K562 (cell line): Measurements from ENCODE around the gene C5orf52. TPM values are rescaled to one million over a fixed set of nuclear protein-coding genes. Genes with fewer than 3 reads are reported as not detected.
"Not testable (repeated sequence)": the region's sequence is repeated elsewhere in the genome, so short reads cannot be mapped to it uniquely, and the experiment has no call there.

ENCODE experiments used
- ATAC-seq: fragments of 200-7000 bp; cut with Tn5 transposase; 3 replicates; pipeline ENCODE4 v1.9.1; 2020; ENCODE audit warnings: moderate library complexity
- BruUV-seq: library from RNA; stranded (reverse); fragments of 400-500 nt; replicated peaks from 2 replicates; lab custom pipeline; 2021; lab: Mats Ljungman, UMichigan
- CTCF ChIA-PET: fragments of 300-600 bp; formaldehyde crosslinking; extraction: SDS; loops from one replicate; lab custom pipeline; 2021; ENCODE audit warnings: low intra/inter-chr PET ratio; lab: Yijun Ruan, JAX
- POLR2A ChIA-PET: fragments of 300-600, 350-650 bp; sonication (Branson Sonifier 250); formaldehyde crosslinking; extraction: SDS; loops from one replicate; lab custom pipeline; 2021; ENCODE audit warnings: antibody characterized with exemption, inconsistent platforms; lab: Yijun Ruan, JAX
- DNase-seq, 4 experiments: peaks; one replicate each; pipeline versions ENCODE4 v3.0.0 to v3.0.0-alpha.2; 2011 to 2018; ENCODE audit warnings: low spot score in 3 of 4, mixed read lengths in 3 of 4; ENCODE audit errors: extremely low read depth in 1 of 4
- FAIRE-seq: peaks from 2 replicates; lab custom pipeline; 2011; peaks lifted over from hg19 to GRCh38; lab: Jason Lieb, UNC
- H2AFZ ChIP-seq: 2 replicates; pipeline ENCODE4 v1.6.0; 2011; ENCODE audit warnings: low read depth, low read length, control low read depth, inconsistent platforms
- H3K27ac ChIP-seq: fragments of 200-600 bp; 3 replicates; pipeline ENCODE4 v1.8.0; 2011; ENCODE audit warnings: low read depth, mild to moderate bottlenecking, control low read depth, inconsistent platforms, low read length, moderate library complexity, mixed read lengths; ENCODE audit errors: extremely low read depth
- H3K27me3 ChIP-seq, 2 experiments: fragments of 300-600 bp in 1 of 2; 2 replicates in 1 of 2; 3 replicates in 1 of 2; pipeline versions ENCODE4 v1.6.0 to v1.8.0; 2011; ENCODE audit warnings: inconsistent platforms in 2 of 2, low read length in 2 of 2, mild to moderate bottlenecking in 1 of 2, mixed read lengths in 1 of 2, moderate library complexity in 1 of 2; ENCODE audit not compliant: control insufficient read depth in 2 of 2, insufficient read depth in 2 of 2
- H3K36me3 ChIP-seq: fragments of 300-600 bp; 3 replicates; pipeline ENCODE4 v1.8.0; 2011; ENCODE audit warnings: mild to moderate bottlenecking, low read length, inconsistent platforms; ENCODE audit not compliant: control insufficient read depth, insufficient read depth
- H3K4me1 ChIP-seq, 2 experiments: fragments of 200-600 bp in 1 of 2; replicated peaks in 1 of 2; 2 replicates in 1 of 2; 3 replicates in 1 of 2; pipeline versions ENCODE4 v1.5.1 to v1.8.0; 2011; ENCODE audit warnings: inconsistent platforms in 2 of 2, low read length in 2 of 2, mild to moderate bottlenecking in 1 of 2, mixed read lengths in 1 of 2, moderate library complexity in 1 of 2; ENCODE audit not compliant: control insufficient read depth in 2 of 2, insufficient read depth in 2 of 2
- H3K4me2 ChIP-seq: 2 replicates; pipeline ENCODE4 v1.6.1; 2011; ENCODE audit warnings: low read length, control low read depth, inconsistent platforms, mixed read lengths; ENCODE audit not compliant: insufficient read depth
- H3K4me3 ChIP-seq: fragments of 200-600 bp; sonication (generic), shearing (Covaris generic); 2 replicates; pipeline ENCODE4 v1.5.1; 2016; ENCODE audit warnings: control low read depth, inconsistent platforms
- H3K79me2 ChIP-seq: fragments of 200-600 bp; 3 replicates; pipeline ENCODE4 v1.8.0; 2011; ENCODE audit warnings: low read length, inconsistent platforms; ENCODE audit not compliant: control insufficient read depth, insufficient read depth
- H3K9ac ChIP-seq, 2 experiments: 2 replicates each; pipeline versions ENCODE4 v1.6.0 to v1.6.1; 2011; ENCODE audit warnings: low read depth in 2 of 2, low read length in 2 of 2, control low read depth in 1 of 2, inconsistent platforms in 1 of 2, mild to moderate bottlenecking in 1 of 2, mixed read lengths in 1 of 2; ENCODE audit not compliant: insufficient read depth in 1 of 2
- H3K9me1 ChIP-seq: one replicate; pipeline ENCODE4 v1.6.0; 2011; ENCODE audit warnings: inconsistent platforms, mild to moderate bottlenecking, low read length, moderate library complexity; ENCODE audit not compliant: control insufficient read depth, insufficient read depth
- H3K9me3 ChIP-seq: replicated peaks from 2 replicates; pipeline ENCODE4 v1.5.1; 2011; ENCODE audit warnings: low read depth, low read length, inconsistent platforms; ENCODE audit not compliant: control insufficient read depth, insufficient read depth
- H4K20me1 ChIP-seq: replicated peaks from 2 replicates; pipeline ENCODE4 v1.6.1; 2011; ENCODE audit warnings: low read length, inconsistent platforms, mixed read lengths; ENCODE audit not compliant: control insufficient read depth, insufficient read depth
- ARID1B ChIP-seq: fragments of 450-650 bp; IDR thresholded peaks from 2 replicates; pipeline ENCODE4 v1.6.1; 2016; ENCODE audit warnings: antibody characterized with exemption, mild to moderate bottlenecking, inconsistent platforms
- ATF7 ChIP-seq: fragments of 450-650 bp; IDR thresholded peaks from 2 replicates; pipeline ENCODE4 v1.7.1; 2014; ENCODE audit warnings: mild to moderate bottlenecking, moderate library complexity
- CBFA2T2 ChIP-seq: fragments of 450-650 bp; conservative IDR thresholded peaks from 2 replicates; pipeline ENCODE4 v1.6.1; 2017; ENCODE audit warnings: mild to moderate bottlenecking
- CBFA2T3 ChIP-seq: fragments of 450-650 bp; IDR thresholded peaks from 2 replicates; pipeline ENCODE4 v1.6.1; 2017
- CEBPB ChIP-seq: fragments of 450-650 bp; IDR thresholded peaks from 2 replicates; pipeline ENCODE4 v1.6.1; 2016; ENCODE audit warnings: missing genetic modification characterization, missing compliant biosample characterization
- DPF2 ChIP-seq: fragments of 450-650 bp; IDR thresholded peaks from 2 replicates; pipeline ENCODE4 v1.6.1; 2016
- EGR1 ChIP-seq: fragments of 450-650 bp; conservative IDR thresholded peaks from 2 replicates; pipeline ENCODE4 v1.6.1; 2017; ENCODE audit warnings: mild to moderate bottlenecking
- KDM1A ChIP-seq, 2 experiments: fragments of 450-650 bp; IDR thresholded peaks; 2 replicates each; pipeline ENCODE4 v1.6.1; 2016; ENCODE audit warnings: mild to moderate bottlenecking in 2 of 2
- KLF16 ChIP-seq: IDR thresholded peaks from 2 replicates; pipeline ENCODE4 v1.6.1; 2016; ENCODE audit warnings: antibody characterized with exemption
- LCOR ChIP-seq: sonication (generic); formaldehyde crosslinking; IDR thresholded peaks from 2 replicates; pipeline ENCODE4 v1.8.0; 2022; ENCODE audit warnings: mild to moderate bottlenecking, missing genetic modification reagents
- NCOR1 ChIP-seq: fragments of 450-650 bp; IDR thresholded peaks from 2 replicates; pipeline ENCODE4 v1.6.1; 2016; ENCODE audit warnings: mild to moderate bottlenecking, moderate library complexity
- NFIC ChIP-seq: fragments of 450-650 bp; IDR thresholded peaks from 2 replicates; pipeline ENCODE4 v1.6.1; 2017; ENCODE audit warnings: mild to moderate bottlenecking, inconsistent platforms
- POLR2AphosphoS5 ChIP-seq: IDR thresholded peaks from 2 replicates; pipeline ENCODE4 v1.6.1; 2011; ENCODE audit warnings: mild to moderate bottlenecking, low read depth, low read length, moderate library complexity; ENCODE audit not compliant: control insufficient read depth, insufficient read depth
- POLR3A ChIP-seq: IDR thresholded peaks from 2 replicates; pipeline ENCODE4 v1.6.1; 2011; ENCODE audit warnings: borderline replicate concordance, mild to moderate bottlenecking, moderate library complexity; ENCODE audit not compliant: insufficient read length, insufficient read depth; ENCODE audit errors: extremely low read depth
- SMARCA4 ChIP-seq: fragments of 450-650 bp; IDR thresholded peaks from 2 replicates; pipeline ENCODE4 v1.6.1; 2016
- SMARCE1 ChIP-seq: fragments of 450-650 bp; IDR thresholded peaks from 2 replicates; pipeline ENCODE4 v1.7.1; 2016; ENCODE audit warnings: mild to moderate bottlenecking
- TAF9B ChIP-seq: fragments of 450-650 bp; IDR thresholded peaks from 2 replicates; pipeline ENCODE4 v1.6.1; 2018; ENCODE audit warnings: mild to moderate bottlenecking; ENCODE audit not compliant: partially characterized antibody
- TAL1 ChIP-seq: fragments of 450-650 bp; IDR thresholded peaks from 2 replicates; pipeline ENCODE4 v1.6.1; 2016; ENCODE audit warnings: mild to moderate bottlenecking
- TCF3 ChIP-seq: sonication (generic); formaldehyde crosslinking; IDR thresholded peaks from 2 replicates; pipeline ENCODE4 v1.4.0; 2020; ENCODE audit warnings: mild to moderate bottlenecking, missing genetic modification reagents
- TRIM24 ChIP-seq, 2 experiments: fragments of 450-650 bp; IDR thresholded peaks; 2 replicates each; pipeline ENCODE4 v1.6.1; 2016
- ZEB2 ChIP-seq: fragments of 450-650 bp; IDR thresholded peaks from 2 replicates; pipeline ENCODE4 v1.6.1; 2016
- WGBS: fragments of 100-300 bp; shearing (Covaris generic); methylation state at CpG from one replicate; pipeline ENCODE4 v1.1.6; 2016; ENCODE audit warnings: low coverage, mixed read lengths; ENCODE audit not compliant: insufficient coverage; ENCODE audit errors: missing lambda C conversion rate; 5-methylcytosine and 5-hydroxymethylcytosine counted together
- in situ Hi-C: fragments of 300-500 bp; cut with MboI; formaldehyde crosslinking; loops from 4 replicates; pipeline ENCODE4 v1.15.0; 2018; ENCODE audit warnings: inconsistent platforms, mixed read lengths
- intact Hi-C: fragments of 100-400 bp; cut with micrococcal nuclease; formaldehyde crosslinking; loops from 2 replicates; pipeline ENCODE4 v1.14.2; 2022
- polyA plus RNA-seq, 8 experiments: library from polyadenylated mRNA; depleted of rRNA in 4 of 8; stranded (reverse) in 5 of 8; unstranded in 3 of 8; fragments of >200 nt; fragmentation: Nextera tagmentation in 2 of 8; fragmentation: Illumina TruSeq in 1 of 8; extraction: Ambion mirVana in 2 of 8; extraction: Trizol in 1 of 8; gene quantifications; 2 replicates each; pipeline versions ENCODE4 v1.2.1 to v1.2.3, GENCODE V29; 2011 to 2014; ENCODE audit warnings: inconsistent platforms in 1 of 8, missing spikeins in 1 of 8
- total RNA-seq, 7 experiments: library from RNA; depleted of rRNA in 6 of 7; stranded (reverse); fragments of >200 nt in 6 of 7; fragmentation: Illumina TruSeq in 2 of 7; extraction: Trizol in 2 of 7; gene quantifications; 2 replicates each; pipeline versions ENCODE4 v1.2.1 to v1.2.3, GENCODE V29; 2011 to 2021; ENCODE audit warnings: low replicate concordance in 1 of 7
- TF ChIP-seq, protein P1 (sequence below): sonication (generic); formaldehyde crosslinking; IDR thresholded peaks from 2 replicates; pipeline ENCODE4 v1.8.0; 2023; ENCODE audit warnings: mild to moderate bottlenecking, missing genetic modification reagents
- TF ChIP-seq, protein P2 (sequence below): sonication (generic); formaldehyde crosslinking; IDR thresholded peaks from 2 replicates; pipeline ENCODE4 v1.8.0; 2022; ENCODE audit warnings: missing genetic modification reagents, mild to moderate bottlenecking, moderate library complexity, borderline replicate concordance

Gene C5orf52
- total and polyA plus RNA-seq, 9 of the 15 experiments (the other 6 are each of a cell fraction or from before 2014, with no cell fraction given) = not detected

DNA sequence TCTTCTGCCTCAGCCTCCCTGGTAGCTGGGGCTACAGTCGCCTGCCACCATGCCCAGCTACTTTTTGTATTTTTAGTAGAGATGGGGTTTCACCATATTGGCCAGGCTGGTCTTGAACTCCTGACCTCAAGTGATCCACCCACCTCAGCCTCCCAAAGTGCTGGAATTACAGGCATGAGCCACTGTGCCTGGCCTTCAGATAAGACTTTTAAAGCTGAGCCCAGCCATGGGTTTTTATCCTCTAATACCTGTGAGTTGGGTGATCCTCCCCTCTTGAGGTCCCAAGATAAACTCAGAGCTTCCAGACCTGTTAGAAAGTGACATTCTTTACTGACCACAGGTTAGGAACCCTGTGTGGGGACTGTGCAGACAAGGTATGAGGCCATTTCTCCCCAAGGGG, 56.5 kb downstream of the C5orf52 start:
- intact Hi-C loops, in situ Hi-C loops, H3K4me2 ChIP-seq, H4K20me1 ChIP-seq, H2AFZ ChIP-seq, BruUV-seq, H3K27me3 ChIP-seq, H3K9me3 ChIP-seq, H3K4me1 ChIP-seq, H3K36me3 ChIP-seq, H3K4me3 ChIP-seq, H3K27ac ChIP-seq, H3K9ac ChIP-seq, H3K79me2 ChIP-seq, H3K9me1 ChIP-seq, ATAC-seq: not testable (repeated sequence)
- CTCF ChIA-PET = interaction anchor here (0.6 kb wide), 1 partner anchor 171 kb away, joined by 3 read pairs; no protein-coding TSS in a partner anchor
- POLR2A ChIA-PET = interaction anchor here (0.6 kb wide), 2 partner anchors 10 to 338 kb away, joined by 3 read pairs; no protein-coding TSS in a partner anchor
- peak; percentile 23 for FAIRE-seq
- 14% methylated on average over 1 of the region's 1 CpG for WGBS
- peak in 1 of 4 experiments; percentile 80 for DNase-seq
- TF ChIP-seq ZEB2 (peak; percentile 52; the same call in 1 of the 2 replicates), LCOR (CRISPR knock-in tag) (peak; percentile 59; the same call in 1 of the 2 replicates), SMARCE1 (0 out of 2 replicates have a peak, but pooled peaks have one; percentile 26), CEBPB (tag) (0 out of 2 replicates have a peak, but pooled peaks have one; percentile 20), POLR3A (peak; percentile 36), KLF16 (peak; percentile 35; the same call in 1 of the 2 replicates), TAL1 (peak; percentile 68; the same call in 1 of the 2 replicates), SMARCA4 (peak; percentile 55; the same call in 1 of the 2 replicates), DPF2 (peak; percentile 56), NFIC (peak; percentile 56; the same call in 1 of the 2 replicates), ARID1B (peak; percentile 76), KDM1A (IDR thresholded peaks at IDR 0.05) (peak; percentile 83), CBFA2T2 (peak; percentile 87), POLR2AphosphoS5 (peak; percentile 33; the same call in 1 of the 2 replicates), TAF9B (peak; percentile 25), TRIM24 (IDR thresholded peaks at IDR 0.05) (peak in 1 of 2 experiments; percentile 27; a peak in 1 of 4 replicates), ATF7 (0 out of 2 replicates have a peak, but pooled peaks have one; percentile 12), TCF3 (peak; percentile 87), EGR1 (peak; percentile 56), NCOR1 (peak; percentile 80), CBFA2T3 (peak; percentile 93)
- TF ChIP-seq, protein P1, sequence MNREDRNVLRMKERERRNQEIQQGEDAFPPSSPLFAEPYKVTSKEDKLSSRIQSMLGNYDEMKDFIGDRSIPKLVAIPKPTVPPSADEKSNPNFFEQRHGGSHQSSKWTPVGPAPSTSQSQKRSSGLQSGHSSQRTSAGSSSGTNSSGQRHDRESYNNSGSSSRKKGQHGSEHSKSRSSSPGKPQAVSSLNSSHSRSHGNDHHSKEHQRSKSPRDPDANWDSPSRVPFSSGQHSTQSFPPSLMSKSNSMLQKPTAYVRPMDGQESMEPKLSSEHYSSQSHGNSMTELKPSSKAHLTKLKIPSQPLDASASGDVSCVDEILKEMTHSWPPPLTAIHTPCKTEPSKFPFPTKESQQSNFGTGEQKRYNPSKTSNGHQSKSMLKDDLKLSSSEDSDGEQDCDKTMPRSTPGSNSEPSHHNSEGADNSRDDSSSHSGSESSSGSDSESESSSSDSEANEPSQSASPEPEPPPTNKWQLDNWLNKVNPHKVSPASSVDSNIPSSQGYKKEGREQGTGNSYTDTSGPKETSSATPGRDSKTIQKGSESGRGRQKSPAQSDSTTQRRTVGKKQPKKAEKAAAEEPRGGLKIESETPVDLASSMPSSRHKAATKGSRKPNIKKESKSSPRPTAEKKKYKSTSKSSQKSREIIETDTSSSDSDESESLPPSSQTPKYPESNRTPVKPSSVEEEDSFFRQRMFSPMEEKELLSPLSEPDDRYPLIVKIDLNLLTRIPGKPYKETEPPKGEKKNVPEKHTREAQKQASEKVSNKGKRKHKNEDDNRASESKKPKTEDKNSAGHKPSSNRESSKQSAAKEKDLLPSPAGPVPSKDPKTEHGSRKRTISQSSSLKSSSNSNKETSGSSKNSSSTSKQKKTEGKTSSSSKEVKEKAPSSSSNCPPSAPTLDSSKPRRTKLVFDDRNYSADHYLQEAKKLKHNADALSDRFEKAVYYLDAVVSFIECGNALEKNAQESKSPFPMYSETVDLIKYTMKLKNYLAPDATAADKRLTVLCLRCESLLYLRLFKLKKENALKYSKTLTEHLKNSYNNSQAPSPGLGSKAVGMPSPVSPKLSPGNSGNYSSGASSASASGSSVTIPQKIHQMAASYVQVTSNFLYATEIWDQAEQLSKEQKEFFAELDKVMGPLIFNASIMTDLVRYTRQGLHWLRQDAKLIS (CRISPR knock-in tag) = 0 out of 2 replicates have a peak, but pooled peaks have one; percentile 46
- TF ChIP-seq, protein P2, sequence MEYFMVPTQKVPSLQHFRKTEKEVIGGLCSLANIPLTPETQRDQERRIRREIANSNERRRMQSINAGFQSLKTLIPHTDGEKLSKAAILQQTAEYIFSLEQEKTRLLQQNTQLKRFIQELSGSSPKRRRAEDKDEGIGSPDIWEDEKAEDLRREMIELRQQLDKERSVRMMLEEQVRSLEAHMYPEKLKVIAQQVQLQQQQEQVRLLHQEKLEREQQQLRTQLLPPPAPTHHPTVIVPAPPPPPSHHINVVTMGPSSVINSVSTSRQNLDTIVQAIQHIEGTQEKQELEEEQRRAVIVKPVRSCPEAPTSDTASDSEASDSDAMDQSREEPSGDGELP (CRISPR knock-in tag) = peak; percentile 35; the same call in 1 of the 2 replicates
